Hepatocyte (in vitro differentiated cells): ENCODE measurements around the gene DCPS.

ENCODE experiments used
- CTCF ChIP-seq: fragments of 200-600 bp; sonication (generic); IDR thresholded peaks from 2 replicates; pipeline ENCODE4 v1.5.1; 2016; ENCODE audit warnings: antibody characterized with exemption, mild to moderate bottlenecking; ENCODE audit not compliant: poor library complexity
- EZH2 ChIP-seq: fragments of 200-600 bp; sonication (generic); IDR thresholded peaks from 2 replicates; pipeline ENCODE4 v1.6.1; 2016; ENCODE audit warnings: antibody characterized with exemption, mild to moderate bottlenecking, borderline replicate concordance
- EZH2phosphoT487 ChIP-seq: fragments of 200-600 bp; sonication (generic); IDR thresholded peaks from one replicate; pipeline ENCODE4 v1.6.1; 2018; ENCODE audit warnings: antibody characterized with exemption, mild to moderate bottlenecking, low read depth, moderate library complexity; ENCODE audit not compliant: unreplicated experiment, severe bottlenecking

GRCh38 chr11:126303623-126304456 lies at the start of gene DCPS:
- TF ChIP-seq CTCF (no peak), EZH2phosphoT487 (no peak), EZH2 (no peak)
